ENCODE data around the gene THBS2.

DNA sequence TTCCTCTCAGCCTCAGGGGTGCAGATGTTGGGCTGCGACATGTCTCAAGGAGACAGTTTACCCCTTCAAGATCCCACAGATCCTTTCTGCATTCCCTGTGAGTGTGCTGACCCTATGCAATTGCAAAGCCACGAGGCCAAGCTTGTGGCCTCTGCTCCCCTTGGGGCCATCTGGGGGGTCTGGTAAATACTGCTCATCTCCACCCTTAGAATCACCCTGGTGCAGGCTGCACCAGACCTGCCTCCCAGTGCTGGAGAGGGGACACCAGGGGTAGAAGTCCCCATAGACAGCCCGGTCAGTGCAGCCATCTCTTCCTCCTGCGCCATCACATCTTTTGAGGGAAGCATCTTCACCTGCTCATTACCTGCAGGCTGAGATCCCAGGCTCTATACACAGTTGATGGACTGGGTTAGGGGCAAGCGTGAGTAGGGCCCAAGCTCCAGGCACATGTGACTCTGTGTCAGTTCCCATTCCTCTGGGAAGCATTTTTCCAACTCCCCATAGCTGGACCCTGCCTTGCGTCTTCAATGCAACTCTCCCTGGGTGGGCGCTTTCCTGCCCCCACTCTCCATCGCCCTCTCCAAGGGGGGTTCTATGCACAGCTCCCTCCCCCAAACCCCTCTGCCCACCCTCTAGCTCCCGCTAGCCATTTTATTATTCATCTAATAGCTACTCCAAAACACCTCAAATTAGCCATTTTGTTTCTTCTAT lies 53.9 kb downstream of the THBS2 start:
- TF ChIP-seq, protein P1, sequence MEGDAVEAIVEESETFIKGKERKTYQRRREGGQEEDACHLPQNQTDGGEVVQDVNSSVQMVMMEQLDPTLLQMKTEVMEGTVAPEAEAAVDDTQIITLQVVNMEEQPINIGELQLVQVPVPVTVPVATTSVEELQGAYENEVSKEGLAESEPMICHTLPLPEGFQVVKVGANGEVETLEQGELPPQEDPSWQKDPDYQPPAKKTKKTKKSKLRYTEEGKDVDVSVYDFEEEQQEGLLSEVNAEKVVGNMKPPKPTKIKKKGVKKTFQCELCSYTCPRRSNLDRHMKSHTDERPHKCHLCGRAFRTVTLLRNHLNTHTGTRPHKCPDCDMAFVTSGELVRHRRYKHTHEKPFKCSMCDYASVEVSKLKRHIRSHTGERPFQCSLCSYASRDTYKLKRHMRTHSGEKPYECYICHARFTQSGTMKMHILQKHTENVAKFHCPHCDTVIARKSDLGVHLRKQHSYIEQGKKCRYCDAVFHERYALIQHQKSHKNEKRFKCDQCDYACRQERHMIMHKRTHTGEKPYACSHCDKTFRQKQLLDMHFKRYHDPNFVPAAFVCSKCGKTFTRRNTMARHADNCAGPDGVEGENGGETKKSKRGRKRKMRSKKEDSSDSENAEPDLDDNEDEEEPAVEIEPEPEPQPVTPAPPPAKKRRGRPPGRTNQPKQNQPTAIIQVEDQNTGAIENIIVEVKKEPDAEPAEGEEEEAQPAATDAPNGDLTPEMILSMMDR (conservative IDR thresholded peaks at IDR 0.05 in 1 of 2, IDR thresholded peaks at IDR 0.05 in 1 of 2; ENCODE audit: low read depth in 1 of 2, low read length in 2 of 2): no peak
- TF ChIP-seq EZH2 (IDR thresholded peaks at IDR 0.05; ENCODE audit: low read length, missing control alignments): no peak

Data from fibroblast of lung (primary cell).